Thyroid gland (tissue), 4 donors: ENCODE results near the gene PWP1. TPM values are rescaled to one million over a fixed set of nuclear protein-coding genes. Genes with fewer than 3 reads are reported as not detected.

Source experiments
- DNase-seq, 2 donors: peaks; one replicate each; pipeline ENCODE4 v3.0.0-alpha.2; 2019
- H3K27ac ChIP-seq, 3 donors: fragments of 200-600 bp; sonication (generic); 1 replicate in 2 of 3; 2 replicates in 1 of 3; pipeline ENCODE4 v1.5.1; 2016 to 2019; ENCODE audit warnings: mild to moderate bottlenecking in 1 of 3, moderate library complexity in 1 of 3
- H3K27me3 ChIP-seq: fragments of 200-600 bp; sonication (generic); one replicate; pipeline ENCODE4 v1.5.1; 2019
- H3K36me3 ChIP-seq, 2 donors: fragments of 200-600 bp; sonication (generic); one replicate each; pipeline ENCODE4 v1.5.1; 2016 to 2019
- H3K4me1 ChIP-seq, 2 donors: fragments of 200-600 bp; sonication (generic); one replicate each; pipeline ENCODE4 v1.5.1; 2017 to 2019
- H3K4me3 ChIP-seq, 3 donors: fragments of 200-600 bp; sonication (generic); replicated peaks in 1 of 3; 1 replicate in 2 of 3; 2 replicates in 1 of 3; pipeline ENCODE4 v1.5.1; 2016; ENCODE audit warnings: mild to moderate bottlenecking in 1 of 3
- H3K9me3 ChIP-seq: fragments of 200-600 bp; sonication (generic); one replicate; pipeline ENCODE4 v1.5.1; 2017
- CTCF ChIP-seq, 6 experiments: fragments of 200-600 bp in 3 of 6; fragments of 450-650 bp in 3 of 6; sonication (generic) in 3 of 6; IDR thresholded peaks; one replicate each; pipeline ENCODE4 v1.5.1; 2016 to 2019; ENCODE audit warnings: antibody characterized with exemption in 6 of 6, mild to moderate bottlenecking in 2 of 6, inconsistent platforms in 1 of 6, moderate library complexity in 1 of 6
- POLR2A ChIP-seq, 2 donors: fragments of 450-650 bp; IDR thresholded peaks; one replicate each; pipeline ENCODE4 v1.6.1; 2017; ENCODE audit warnings: antibody characterized with exemption in 2 of 2, mild to moderate bottlenecking in 2 of 2, moderate library complexity in 1 of 2
- WGBS, 2 donors: methylation state at CpG; one replicate each; pipeline ENCODE4 v1.1.5; 2017; 5-methylcytosine and 5-hydroxymethylcytosine counted together
- intact Hi-C: fragments of 100-400 bp; cut with DNase I; formaldehyde crosslinking; loops from one replicate; pipeline ENCODE4 v1.15.1; 2023
- total RNA-seq, 4 donors: library from RNA; depleted of rRNA; stranded (reverse); fragments of >200 nt; gene quantifications; one replicate each; pipeline ENCODE4 v1.2.3, GENCODE V29; 2016

Gene PWP1
- total RNA-seq, 4 donors from 2014 or later, result 73.4 to 90.3 (median 89.3) TPM

- Histone ChIP-seq H3K9me3 (no peaks in the 10 kb centered on the region), H3K4me1 (no peaks in the 10 kb centered on the region), H3K27ac (no peak overlapping the region), H3K27me3 (no peaks in the 10 kb centered on the region), H3K4me3 (no peak overlapping the region), H3K36me3 (peaks cover 16 to 31% of the 10 kb centered on the region in 2 donors)
- no peak for DNase-seq
- TF ChIP-seq CTCF (IDR thresholded peaks at IDR 0.05) (no peak), POLR2A (IDR thresholded peaks at IDR 0.05) (no peak)
- WGBS, 2 donors, result 75 to 86% methylated on average over 3 of the region's 3 CpGs
- intact Hi-C loops, result no loop called here
Measured at GRCh38 chr12:107732365-107732764, 46.8 kb downstream of the PWP1 start.

GRCh38 chr12:107734139-107734538 lies 48.5 kb downstream of the PWP1 start:
- intact Hi-C loops, result no loop called here
- no peak for DNase-seq
- 91% methylated on average over 5 of the region's 5 CpGs for WGBS, 2 donors
- TF ChIP-seq CTCF (IDR thresholded peaks at IDR 0.05), result no peak
- TF ChIP-seq POLR2A (IDR thresholded peaks at IDR 0.05), result no peak
- no peak overlapping the region for H3K4me3 ChIP-seq
- peaks cover 31 to 49% of the 10 kb centered on the region in 2 donors for H3K36me3 ChIP-seq
- H3K9me3 ChIP-seq, result no peaks in the 10 kb centered on the region
- no peaks in the 10 kb centered on the region for H3K27me3 ChIP-seq
- H3K4me1 ChIP-seq, result no peaks in the 10 kb centered on the region
- H3K27ac ChIP-seq, result no peak overlapping the region

- no peak for TF ChIP-seq CTCF (IDR thresholded peaks at IDR 0.05)
- no peak for TF ChIP-seq POLR2A (IDR thresholded peaks at IDR 0.05)
- no peaks in the 10 kb centered on the region for H3K9me3 ChIP-seq
- no peaks in the 10 kb centered on the region for H3K27me3 ChIP-seq
- H3K4me3 ChIP-seq, result no peak overlapping the region
- H3K27ac ChIP-seq, result no peak overlapping the region
- H3K4me1 ChIP-seq, result no peaks in the 10 kb centered on the region
- peaks cover 45 to 65% of the 10 kb centered on the region in 2 donors for H3K36me3 ChIP-seq
- no peak for DNase-seq
- 90 to 97% methylated on average over 2 of the region's 2 CpGs for WGBS, 2 donors
- intact Hi-C loops, result no loop called here
Measured at GRCh38 chr12:107735763-107736162, 50.2 kb downstream of the PWP1 start.

GRCh38 chr12:107736914-107737313 lies 51.3 kb downstream of the PWP1 start:
- peaks cover 56 to 75% of the 10 kb centered on the region in 2 donors for H3K36me3 ChIP-seq
- no peak for TF ChIP-seq CTCF (IDR thresholded peaks at IDR 0.05)
- no peak for TF ChIP-seq POLR2A (IDR thresholded peaks at IDR 0.05)
- intact Hi-C loops, result no loop called here
- no peak overlapping the region for H3K4me3 ChIP-seq
- WGBS, 2 donors, result 86 to 93% methylated on average over 4 of the region's 4 CpGs
- no peak for DNase-seq
- no peaks in the 10 kb centered on the region for H3K27me3 ChIP-seq
- H3K4me1 ChIP-seq, result no peaks in the 10 kb centered on the region
- no peaks in the 10 kb centered on the region for H3K9me3 ChIP-seq
- H3K27ac ChIP-seq, result no peak overlapping the region

- no peaks in the 10 kb centered on the region for H3K27me3 ChIP-seq
- H3K27ac ChIP-seq, result no peak overlapping the region
- intact Hi-C loops, result no loop called here
- H3K4me3 ChIP-seq, result no peak overlapping the region
- WGBS, 2 donors, result 72 to 80% methylated on average over 6 of the region's 6 CpGs
- peaks cover 43 to 57% of the 10 kb centered on the region in 2 donors for H3K36me3 ChIP-seq
- no peak for TF ChIP-seq POLR2A (IDR thresholded peaks at IDR 0.05)
- no peak for TF ChIP-seq CTCF (IDR thresholded peaks at IDR 0.05)
- H3K9me3 ChIP-seq, result no peaks in the 10 kb centered on the region
- peaks cover 6 to 8% of the 10 kb centered on the region in 2 donors for H3K4me1 ChIP-seq
- DNase-seq, result no peak
Measured at GRCh38 chr12:107748472-107748871, 62.9 kb downstream of the PWP1 start.
